SH-SY5Y (cell line): ENCODE measurements around the gene P2RY8.

Experiments
- GATA2 ChIP-seq: IDR thresholded peaks from 2 replicates; pipeline ENCODE4 v1.6.1; 2011; ENCODE audit warnings: mild to moderate bottlenecking, low read depth, low read length
- GATA3 ChIP-seq: IDR thresholded peaks from 2 replicates; pipeline ENCODE4 v1.6.1; 2011; ENCODE audit warnings: low read depth, mild to moderate bottlenecking, low read length, moderate library complexity

GRCh38 chrX:1487401-1487800 lies 49.6 kb downstream of the P2RY8 start:
- TF ChIP-seq GATA2, result no peak
- no peak for TF ChIP-seq GATA3
